Measurements from ENCODE around the gene ATP8A2. TPM values are rescaled to one million over a fixed set of nuclear protein-coding genes. Genes with fewer than 3 reads are reported as not detected.

Gene ATP8A2
- total RNA-seq, 1 experiment from 2014 or later: not detected

GRCh38 chr13:25988661-25989060 is 616.9 kb downstream of the ATP8A2 start:
- no TSS peak for BruUV-seq (replicated peaks)
- no peaks in the 10 kb centered on the region for H3K4me1 ChIP-seq (ENCODE audit: control insufficient read depth, insufficient read depth, low read length)
- no peak for TF ChIP-seq POLR2AphosphoS5 (IDR thresholded peaks at IDR 0.05; ENCODE audit: low read depth, low read length)
- no peak for ATAC-seq
- in situ Hi-C loops (cut with HindIII; ENCODE audit: low pct_unique_long_range_greater_than_20kb, low sequenced_read_pairs) (no loop called here), intact Hi-C loops (cut with micrococcal nuclease; ENCODE audit: unreplicated experiment) (no loop called here)
- no peak for DNase-seq (ENCODE audit: low read depth, low spot score)
- H3K4me3 ChIP-seq (ENCODE audit: low read depth in 2 of 2, low read length in 2 of 2): no peak overlapping the region
- ChIA-PET POLR2A (no interaction called here), CTCF (no interaction called here)
- no peak overlapping the region for H3K27ac ChIP-seq (ENCODE audit: low read length)
- H3K9me3 ChIP-seq (ENCODE audit: control insufficient read depth, insufficient read depth, low read depth, low read length): no peaks in the 10 kb centered on the region
- no peaks in the 10 kb centered on the region for H3K27me3 ChIP-seq (ENCODE audit: control insufficient read depth, insufficient read depth, low read length)
- H3K36me3 ChIP-seq (ENCODE audit: control insufficient read depth, insufficient read depth, low read length): no peaks in the 10 kb centered on the region

GRCh38 chr13:25990801-25991200 is 619.0 kb downstream of the ATP8A2 start:
- Histone ChIP-seq H3K27me3 (ENCODE audit: control insufficient read depth, insufficient read depth, low read length) (no peaks in the 10 kb centered on the region), H3K36me3 (ENCODE audit: control insufficient read depth, insufficient read depth, low read length) (no peaks in the 10 kb centered on the region; the same call in 1 of the 2 replicates), H3K27ac (ENCODE audit: low read length) (no peak overlapping the region), H3K4me3 (ENCODE audit: low read depth in 2 of 2, low read length in 2 of 2) (no peak overlapping the region), H3K4me1 (ENCODE audit: control insufficient read depth, insufficient read depth, low read length) (no peaks in the 10 kb centered on the region), H3K9me3 (ENCODE audit: control insufficient read depth, insufficient read depth, low read depth, low read length) (no peaks in the 10 kb centered on the region)
- ChIA-PET POLR2A (no interaction called here), CTCF (no interaction called here)
- in situ Hi-C loops (cut with HindIII; ENCODE audit: low pct_unique_long_range_greater_than_20kb, low sequenced_read_pairs) (no loop called here), intact Hi-C loops (cut with micrococcal nuclease; ENCODE audit: unreplicated experiment) (no loop called here)
- no peak for ATAC-seq
- no peak for TF ChIP-seq TCF7L2 (IDR thresholded peaks at IDR 0.05; ENCODE audit: low read depth, low read length)
- no peak for DNase-seq (ENCODE audit: low read depth, low spot score)
- no TSS peak for BruUV-seq (replicated peaks)

GRCh38 chr13:25992076-25992475 is 620.3 kb downstream of the ATP8A2 start:
- BruUV-seq (replicated peaks): no TSS peak
- ChIA-PET POLR2A (interaction anchor here (0.6 kb wide), 1 partner anchor 172 kb away, joined by 4 read pairs; no protein-coding TSS in a partner anchor), CTCF (no interaction called here)
- Histone ChIP-seq H3K27me3 (ENCODE audit: control insufficient read depth, insufficient read depth, low read length) (no peaks in the 10 kb centered on the region), H3K9me3 (ENCODE audit: control insufficient read depth, insufficient read depth, low read depth, low read length) (no peaks in the 10 kb centered on the region), H3K36me3 (ENCODE audit: control insufficient read depth, insufficient read depth, low read length) (no peaks in the 10 kb centered on the region; the same call in 1 of the 2 replicates), H3K4me3 (ENCODE audit: low read depth in 2 of 2, low read length in 2 of 2) (no peak overlapping the region), H3K27ac (ENCODE audit: low read length) (no peak overlapping the region), H3K4me1 (ENCODE audit: control insufficient read depth, insufficient read depth, low read length) (no peaks in the 10 kb centered on the region)
- no peak for TF ChIP-seq REST (IDR thresholded peaks at IDR 0.05; ENCODE audit: insufficient read depth in 1 of 2, low read depth in 2 of 2, low read length in 1 of 2)
- intact Hi-C loops (cut with micrococcal nuclease; ENCODE audit: unreplicated experiment) (no loop called here), in situ Hi-C loops (cut with HindIII; ENCODE audit: low pct_unique_long_range_greater_than_20kb, low sequenced_read_pairs) (no loop called here)
- no peak for ATAC-seq
- DNase-seq (ENCODE audit: low read depth, low spot score): no peak

GRCh38 chr13:26007261-26008125 is 635.7 kb downstream of the ATP8A2 start:
- Histone ChIP-seq H3K27ac (ENCODE audit: low read length) (no peak overlapping the region), H3K4me1 (ENCODE audit: control insufficient read depth, insufficient read depth, low read length) (no peaks in the 10 kb centered on the region), H3K36me3 (ENCODE audit: control insufficient read depth, insufficient read depth, low read length) (no peaks in the 10 kb centered on the region), H3K27me3 (ENCODE audit: control insufficient read depth, insufficient read depth, low read length) (no peaks in the 10 kb centered on the region), H3K4me3 (ENCODE audit: low read depth in 2 of 2, low read length in 2 of 2) (no peak overlapping the region), H3K9me3 (ENCODE audit: control insufficient read depth, insufficient read depth, low read depth, low read length) (no peaks in the 10 kb centered on the region)
- ATAC-seq: no peak
- in situ Hi-C loops (cut with HindIII; ENCODE audit: low pct_unique_long_range_greater_than_20kb, low sequenced_read_pairs): no loop called here
- no peak for DNase-seq (ENCODE audit: low read depth, low spot score)
- CTCF ChIA-PET: no interaction called here
- no TSS peak for BruUV-seq (replicated peaks)
- intact Hi-C loops (cut with micrococcal nuclease; ENCODE audit: unreplicated experiment): no loop called here
- POLR2A ChIA-PET: no interaction called here
- TF ChIP-seq SIN3A (IDR thresholded peaks at IDR 0.05; ENCODE audit: borderline replicate concordance, insufficient read depth, low read depth, low read length) (no peak), REST (IDR thresholded peaks at IDR 0.05; ENCODE audit: insufficient read depth in 1 of 2, low read depth in 2 of 2, low read length in 1 of 2) (no peak), CTCF (IDR thresholded peaks at IDR 0.05) (no peak), TCF7L2 (IDR thresholded peaks at IDR 0.05; ENCODE audit: low read depth, low read length) (no peak), POLR2AphosphoS5 (IDR thresholded peaks at IDR 0.05; ENCODE audit: low read depth, low read length) (no peak)

All from Panc1 (cell line).